ENCODE results near the gene MED4. TPM values are rescaled to one million over a fixed set of nuclear protein-coding genes. Genes with fewer than 3 reads are reported as not detected.

Gene MED4
- total RNA-seq, 1 donor from 2014 or later = 34.6 TPM

DNA sequence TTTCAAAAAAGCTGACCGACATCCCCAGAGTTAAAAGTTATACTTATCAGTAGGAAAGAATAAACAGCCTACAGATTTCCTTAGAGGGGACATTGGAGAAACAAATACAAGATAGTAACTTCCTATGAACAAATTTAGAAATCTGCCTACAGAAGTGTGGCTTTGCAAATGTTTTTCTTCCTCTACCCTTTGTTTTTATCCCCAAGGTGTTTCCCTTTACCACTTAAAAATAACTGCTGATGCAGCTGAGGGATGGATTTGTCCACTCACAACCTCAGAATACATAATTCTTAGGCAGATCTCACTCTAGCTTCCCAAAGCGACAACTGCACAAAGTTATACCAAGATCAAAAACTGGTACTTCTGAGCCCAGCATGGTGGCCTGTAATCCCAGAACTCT is 20.9 kb downstream of the MED4 start:
- H3K9me3 Mint-ChIP-seq (ENCODE audit: low read depth) = peaks cover 14% of the 10 kb centered on the region

GRCh38 chr13:48072787-48073186 is 22.1 kb downstream of the MED4 start:
- Mint-ChIP-seq H3K27me3 (ENCODE audit: low read depth) (no peaks in the 10 kb centered on the region), H3K36me3 (ENCODE audit: low read depth) (peaks cover 41% of the 10 kb centered on the region), H3K4me3 (ENCODE audit: unreplicated experiment) (no peak overlapping the region), H3K27ac (ENCODE audit: unreplicated experiment) (no peak overlapping the region), H3K9me3 (ENCODE audit: low read depth) (peaks cover 14% of the 10 kb centered on the region), H3K4me1 (ENCODE audit: low read depth) (no peaks in the 10 kb centered on the region)
- TF ChIP-seq, protein P1, sequence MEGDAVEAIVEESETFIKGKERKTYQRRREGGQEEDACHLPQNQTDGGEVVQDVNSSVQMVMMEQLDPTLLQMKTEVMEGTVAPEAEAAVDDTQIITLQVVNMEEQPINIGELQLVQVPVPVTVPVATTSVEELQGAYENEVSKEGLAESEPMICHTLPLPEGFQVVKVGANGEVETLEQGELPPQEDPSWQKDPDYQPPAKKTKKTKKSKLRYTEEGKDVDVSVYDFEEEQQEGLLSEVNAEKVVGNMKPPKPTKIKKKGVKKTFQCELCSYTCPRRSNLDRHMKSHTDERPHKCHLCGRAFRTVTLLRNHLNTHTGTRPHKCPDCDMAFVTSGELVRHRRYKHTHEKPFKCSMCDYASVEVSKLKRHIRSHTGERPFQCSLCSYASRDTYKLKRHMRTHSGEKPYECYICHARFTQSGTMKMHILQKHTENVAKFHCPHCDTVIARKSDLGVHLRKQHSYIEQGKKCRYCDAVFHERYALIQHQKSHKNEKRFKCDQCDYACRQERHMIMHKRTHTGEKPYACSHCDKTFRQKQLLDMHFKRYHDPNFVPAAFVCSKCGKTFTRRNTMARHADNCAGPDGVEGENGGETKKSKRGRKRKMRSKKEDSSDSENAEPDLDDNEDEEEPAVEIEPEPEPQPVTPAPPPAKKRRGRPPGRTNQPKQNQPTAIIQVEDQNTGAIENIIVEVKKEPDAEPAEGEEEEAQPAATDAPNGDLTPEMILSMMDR (IDR thresholded peaks at IDR 0.05) = no peak
- DNase-seq (ENCODE audit: low spot score) = no peak

More for the DNA sequence above, 20.9 kb downstream of the MED4 start:
- no peak overlapping the region for H3K4me3 Mint-ChIP-seq (ENCODE audit: unreplicated experiment)
- TF ChIP-seq, protein P1 (IDR thresholded peaks at IDR 0.05) = no peak
- no peak for DNase-seq (ENCODE audit: low spot score)
- H3K27me3 Mint-ChIP-seq (ENCODE audit: low read depth) = no peaks in the 10 kb centered on the region
- H3K4me1 Mint-ChIP-seq (ENCODE audit: low read depth) = no peaks in the 10 kb centered on the region
- peaks cover 35% of the 10 kb centered on the region for H3K36me3 Mint-ChIP-seq (ENCODE audit: low read depth)
- H3K27ac Mint-ChIP-seq (ENCODE audit: unreplicated experiment) = no peak overlapping the region

DNA sequence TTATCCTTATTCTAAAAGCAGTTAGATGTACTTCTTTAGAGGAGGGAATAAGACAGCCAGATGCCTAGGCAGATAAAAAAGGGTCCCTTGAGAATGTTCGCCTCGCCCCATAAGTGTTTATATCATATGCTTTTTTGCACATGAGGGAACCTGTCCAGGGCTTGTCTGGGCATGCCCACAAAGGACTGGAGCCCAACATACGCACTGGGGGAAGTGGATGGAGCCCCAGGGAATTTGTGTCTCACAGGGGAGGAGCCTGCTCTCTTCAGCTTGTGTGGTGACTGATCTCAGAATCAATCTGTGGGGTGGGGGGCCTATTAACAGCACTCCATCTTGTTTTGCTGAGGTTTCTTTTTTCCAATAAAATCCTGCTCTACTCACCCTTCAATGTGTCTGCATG is 22.6 kb downstream of the MED4 start:
- TF ChIP-seq, protein P1 (IDR thresholded peaks at IDR 0.05) = no peak
- Mint-ChIP-seq H3K27me3 (ENCODE audit: low read depth) (no peaks in the 10 kb centered on the region), H3K36me3 (ENCODE audit: low read depth) (peaks cover 43% of the 10 kb centered on the region), H3K9me3 (ENCODE audit: low read depth) (peaks cover 14% of the 10 kb centered on the region), H3K4me1 (ENCODE audit: low read depth) (no peaks in the 10 kb centered on the region), H3K27ac (ENCODE audit: unreplicated experiment) (peak overlapping the region; percentile 65), H3K4me3 (ENCODE audit: unreplicated experiment) (no peak overlapping the region)
- DNase-seq (ENCODE audit: low spot score) = no peak

DNA sequence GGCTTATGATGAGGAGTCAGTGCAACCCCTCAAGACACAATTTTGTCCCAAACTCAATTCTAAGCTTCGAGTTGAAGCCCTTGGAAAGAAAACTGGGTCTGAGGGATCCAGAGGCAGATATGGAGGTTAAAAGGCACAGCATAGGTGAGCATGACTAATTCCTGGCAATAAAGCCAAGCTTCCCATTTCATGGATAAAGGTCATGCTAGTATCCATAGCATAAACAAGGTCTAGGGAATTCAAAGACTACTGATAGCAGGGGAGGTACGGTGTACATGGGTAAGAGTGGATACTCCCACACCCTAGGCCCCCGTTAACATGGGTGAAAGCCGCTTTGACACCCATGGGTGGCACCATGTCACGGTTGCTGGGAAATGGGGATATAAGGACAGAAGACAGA is 24.0 kb downstream of the MED4 start:
- peaks cover 14% of the 10 kb centered on the region for H3K9me3 Mint-ChIP-seq (ENCODE audit: low read depth)
- H3K27me3 Mint-ChIP-seq (ENCODE audit: low read depth) = no peaks in the 10 kb centered on the region
- no peak for DNase-seq (ENCODE audit: low spot score)
- no peak overlapping the region for H3K4me3 Mint-ChIP-seq (ENCODE audit: unreplicated experiment)
- TF ChIP-seq, protein P1 (IDR thresholded peaks at IDR 0.05) = no peak
- H3K36me3 Mint-ChIP-seq (ENCODE audit: low read depth) = peaks cover 42% of the 10 kb centered on the region
- no peaks in the 10 kb centered on the region for H3K4me1 Mint-ChIP-seq (ENCODE audit: low read depth)
- no peak overlapping the region for H3K27ac Mint-ChIP-seq (ENCODE audit: unreplicated experiment)

GRCh38 chr13:48069573-48069972 is 25.3 kb downstream of the MED4 start:
- Mint-ChIP-seq H3K36me3 (ENCODE audit: low read depth) (peaks cover 41% of the 10 kb centered on the region), H3K9me3 (ENCODE audit: low read depth) (peaks cover 14% of the 10 kb centered on the region), H3K4me1 (ENCODE audit: low read depth) (no peaks in the 10 kb centered on the region), H3K4me3 (ENCODE audit: unreplicated experiment) (no peak overlapping the region), H3K27me3 (ENCODE audit: low read depth) (no peaks in the 10 kb centered on the region), H3K27ac (ENCODE audit: unreplicated experiment) (no peak overlapping the region)
- TF ChIP-seq, protein P1 (IDR thresholded peaks at IDR 0.05) = no peak
- no peak for DNase-seq (ENCODE audit: low spot score)

Measured in chondrocyte (in vitro differentiated cells).